Activated naive CD8-positive, alpha-beta T cell (primary cell): ENCODE data around the gene MIPEP.

Experiments used
- H3K27ac Mint-ChIP-seq: one replicate; pipeline ENCODE4 v1.8.0; 2021; ENCODE audit warnings: mixed read lengths
- H3K27me3 Mint-ChIP-seq: one replicate; pipeline ENCODE4 v1.8.0; 2021; ENCODE audit warnings: mixed read lengths
- H3K36me3 Mint-ChIP-seq: one replicate; pipeline ENCODE4 v1.8.0; 2021; ENCODE audit warnings: mixed read lengths
- H3K4me1 Mint-ChIP-seq: one replicate; pipeline ENCODE4 v1.8.0; 2021; ENCODE audit warnings: low read depth, mixed read lengths
- H3K4me3 Mint-ChIP-seq: one replicate; pipeline ENCODE4 v1.8.0; 2021; ENCODE audit warnings: mild to moderate bottlenecking, mixed read lengths
- H3K9me3 Mint-ChIP-seq: one replicate; pipeline ENCODE4 v1.8.0; 2021; ENCODE audit warnings: low read depth, mixed read lengths

Gene MIPEP

GRCh38 chr13:23709536-23709935, 179.7 kb downstream of the MIPEP start:
- Mint-ChIP-seq H3K36me3 (peaks cover 2% of the 10 kb centered on the region), H3K9me3 (peaks cover 6% of the 10 kb centered on the region), H3K27me3 (no peaks in the 10 kb centered on the region), H3K4me1 (no peaks in the 10 kb centered on the region), H3K27ac (no peak overlapping the region), H3K4me3 (no peak overlapping the region)

- Mint-ChIP-seq H3K36me3 (peaks cover 2% of the 10 kb centered on the region), H3K4me1 (no peaks in the 10 kb centered on the region), H3K4me3 (no peak overlapping the region), H3K27me3 (no peaks in the 10 kb centered on the region), H3K9me3 (peaks cover 6% of the 10 kb centered on the region), H3K27ac (no peak overlapping the region)
These were observed 181.5 kb downstream of the MIPEP start for GRCh38 chr13:23707674-23708073.

- Mint-ChIP-seq H3K27ac (no peak overlapping the region), H3K4me3 (no peak overlapping the region), H3K9me3 (no peaks in the 10 kb centered on the region)
These were observed 183.6 kb downstream of the MIPEP start for GRCh38 chr13:23705583-23705982.

GRCh38 chr13:23703246-23703860, 185.8 kb downstream of the MIPEP start:
- Mint-ChIP-seq H3K4me1 (no peaks in the 10 kb centered on the region), H3K4me3 (no peak overlapping the region), H3K27ac (no peak overlapping the region), H3K9me3 (no peaks in the 10 kb centered on the region), H3K36me3 (no peaks in the 10 kb centered on the region), H3K27me3 (no peaks in the 10 kb centered on the region)

More at GRCh38 chr13:23705583-23705982, 183.6 kb downstream of the MIPEP start:
- H3K27me3 Mint-ChIP-seq = no peaks in the 10 kb centered on the region
- H3K36me3 Mint-ChIP-seq = no peaks in the 10 kb centered on the region
- H3K4me1 Mint-ChIP-seq = no peaks in the 10 kb centered on the region

GRCh38 chr13:23701636-23702035, 187.6 kb downstream of the MIPEP start:
- Mint-ChIP-seq H3K27me3 (no peaks in the 10 kb centered on the region), H3K27ac (no peak overlapping the region), H3K4me3 (no peak overlapping the region)

GRCh38 chr13:23701186-23701585, 188.0 kb downstream of the MIPEP start:
- H3K9me3 Mint-ChIP-seq = no peaks in the 10 kb centered on the region
- H3K4me3 Mint-ChIP-seq = no peak overlapping the region
- no peaks in the 10 kb centered on the region for H3K36me3 Mint-ChIP-seq
- peaks cover 11% of the 10 kb centered on the region for H3K4me1 Mint-ChIP-seq
- H3K27ac Mint-ChIP-seq = no peak overlapping the region
- no peaks in the 10 kb centered on the region for H3K27me3 Mint-ChIP-seq

More at GRCh38 chr13:23701636-23702035, 187.6 kb downstream of the MIPEP start:
- Mint-ChIP-seq H3K4me1 (peaks cover 7% of the 10 kb centered on the region), H3K36me3 (no peaks in the 10 kb centered on the region), H3K9me3 (no peaks in the 10 kb centered on the region)

DNA sequence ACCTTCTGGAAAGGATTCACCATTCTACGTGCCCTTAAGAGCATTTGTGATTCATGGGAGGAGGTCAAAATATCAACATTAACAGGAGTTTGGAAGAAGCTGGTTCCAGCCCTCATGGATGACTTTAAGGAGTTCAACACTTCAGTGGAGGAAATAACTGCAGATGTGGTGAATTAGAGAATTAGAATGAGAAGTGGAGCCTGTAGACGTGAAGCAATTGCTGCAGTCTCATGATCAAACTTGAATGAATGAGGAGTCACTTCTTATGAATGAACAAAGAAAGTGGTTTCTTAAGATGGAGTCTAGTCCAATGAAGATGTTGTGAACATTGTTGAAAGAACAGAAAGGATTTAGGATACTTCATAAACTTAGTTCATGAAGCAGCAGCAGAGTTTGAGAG, 189.9 kb downstream of the MIPEP start:
- peaks cover 19% of the 10 kb centered on the region for H3K4me1 Mint-ChIP-seq
- no peaks in the 10 kb centered on the region for H3K9me3 Mint-ChIP-seq
- no peak overlapping the region for H3K27ac Mint-ChIP-seq
- H3K4me3 Mint-ChIP-seq = no peak overlapping the region
- H3K27me3 Mint-ChIP-seq = no peaks in the 10 kb centered on the region
- H3K36me3 Mint-ChIP-seq = no peaks in the 10 kb centered on the region

DNA sequence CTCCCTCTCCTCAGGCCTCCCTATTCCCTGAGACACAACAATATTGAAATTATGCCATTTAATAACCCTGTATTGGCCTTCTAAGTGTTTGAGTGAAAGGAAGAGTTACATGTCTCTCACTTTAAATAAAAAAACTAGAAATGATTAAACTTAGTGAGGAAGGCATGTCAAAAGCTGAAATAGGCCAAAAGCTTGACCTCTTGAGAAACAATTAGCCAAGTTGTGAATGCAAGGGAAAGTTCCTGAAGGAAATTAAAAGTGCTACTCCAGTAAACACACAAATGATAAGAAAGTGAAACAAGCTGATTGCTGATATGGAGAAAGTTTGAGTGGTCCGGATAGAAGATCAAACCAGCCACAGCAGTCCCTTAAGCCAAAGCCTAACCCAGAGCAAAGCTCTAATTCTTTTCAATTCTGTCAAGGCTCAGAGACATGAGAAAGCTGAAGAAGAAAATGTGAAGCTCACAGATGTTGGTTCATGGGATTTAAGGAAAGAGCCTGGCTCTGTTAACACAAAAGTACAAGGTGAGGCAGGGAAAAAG, 191.4 kb downstream of the MIPEP start:
- no peak overlapping the region for H3K4me3 Mint-ChIP-seq
- no peaks in the 10 kb centered on the region for H3K36me3 Mint-ChIP-seq
- H3K9me3 Mint-ChIP-seq = no peaks in the 10 kb centered on the region
- H3K27ac Mint-ChIP-seq = peak overlapping the region; percentile 18
- peaks cover 21% of the 10 kb centered on the region for H3K4me1 Mint-ChIP-seq
- H3K27me3 Mint-ChIP-seq = no peaks in the 10 kb centered on the region

DNA sequence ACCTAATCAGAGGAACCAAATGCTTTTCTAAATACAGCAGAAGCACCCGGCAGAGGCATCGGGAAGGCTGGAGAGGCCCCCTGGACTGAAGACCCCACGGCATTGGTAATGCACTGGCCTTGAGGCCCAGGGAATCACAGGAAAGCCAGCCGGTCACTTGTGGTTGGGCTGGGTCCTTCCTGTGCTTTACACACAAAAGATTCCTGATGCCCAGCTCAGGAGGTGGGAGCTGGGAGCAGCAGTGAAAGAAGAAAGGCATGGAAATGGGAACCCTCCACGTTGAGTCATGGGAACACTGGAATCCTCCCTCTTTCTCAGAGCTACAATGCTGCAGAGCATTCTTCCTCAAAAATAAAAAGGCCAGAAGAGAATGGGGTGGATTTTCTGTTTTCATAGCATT, 192.6 kb downstream of the MIPEP start:
- H3K9me3 Mint-ChIP-seq = no peaks in the 10 kb centered on the region
- no peaks in the 10 kb centered on the region for H3K27me3 Mint-ChIP-seq
- peak overlapping the region; percentile 84 for H3K4me3 Mint-ChIP-seq
- peak overlapping the region; percentile 96 for H3K27ac Mint-ChIP-seq
- peaks cover 21% of the 10 kb centered on the region for H3K4me1 Mint-ChIP-seq
- no peaks in the 10 kb centered on the region for H3K36me3 Mint-ChIP-seq

DNA sequence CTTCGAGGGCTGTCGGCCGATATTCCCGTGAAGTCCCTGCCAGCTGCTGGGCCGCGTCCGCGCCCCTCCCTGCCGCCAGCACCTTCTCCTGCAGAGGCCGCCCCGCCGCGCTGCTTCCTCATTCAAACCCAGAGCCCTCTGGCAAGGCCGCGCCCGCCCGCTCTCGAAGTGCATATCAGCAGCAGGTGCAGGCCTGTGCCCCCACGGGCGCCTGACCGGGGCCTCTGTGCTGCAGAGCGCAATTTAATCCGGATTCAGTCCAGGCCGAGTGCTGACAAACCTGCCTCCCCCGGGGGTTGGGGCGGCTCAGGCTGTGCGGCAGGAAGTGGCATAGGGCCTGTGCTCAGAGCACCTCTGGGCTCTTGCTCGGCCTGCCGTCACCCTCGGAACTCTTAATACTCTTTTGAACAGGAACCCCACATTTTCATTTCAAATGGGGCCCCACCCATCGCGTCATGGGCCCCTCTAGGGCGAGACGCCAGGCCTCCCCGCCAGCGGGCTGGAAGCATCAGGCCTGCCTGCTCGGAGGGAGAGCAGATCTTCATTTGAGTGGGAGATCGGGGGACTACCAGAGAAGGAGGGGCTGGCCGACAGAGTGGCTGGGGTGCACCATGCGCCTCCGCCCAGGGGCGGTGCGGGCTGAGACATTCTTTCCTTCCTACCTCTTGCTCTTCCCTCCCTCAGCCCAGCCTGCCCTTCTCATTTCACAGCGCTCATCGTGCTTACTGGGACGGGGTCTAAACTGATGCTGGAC, 193.3 kb downstream of the MIPEP start:
- Mint-ChIP-seq H3K36me3 (no peaks in the 10 kb centered on the region), H3K4me3 (peak overlapping the region; percentile 84), H3K27me3 (no peaks in the 10 kb centered on the region), H3K27ac (peak overlapping the region; percentile 96), H3K9me3 (no peaks in the 10 kb centered on the region), H3K4me1 (peaks cover 21% of the 10 kb centered on the region)

- peak overlapping the region; percentile 34 for H3K27ac Mint-ChIP-seq
- H3K9me3 Mint-ChIP-seq = no peaks in the 10 kb centered on the region
- H3K27me3 Mint-ChIP-seq = no peaks in the 10 kb centered on the region
- peaks cover 21% of the 10 kb centered on the region for H3K4me1 Mint-ChIP-seq
- H3K4me3 Mint-ChIP-seq = peak overlapping the region; percentile 57
- H3K36me3 Mint-ChIP-seq = no peaks in the 10 kb centered on the region
These were observed 194.0 kb downstream of the MIPEP start for GRCh38 chr13:23695196-23695595.

DNA sequence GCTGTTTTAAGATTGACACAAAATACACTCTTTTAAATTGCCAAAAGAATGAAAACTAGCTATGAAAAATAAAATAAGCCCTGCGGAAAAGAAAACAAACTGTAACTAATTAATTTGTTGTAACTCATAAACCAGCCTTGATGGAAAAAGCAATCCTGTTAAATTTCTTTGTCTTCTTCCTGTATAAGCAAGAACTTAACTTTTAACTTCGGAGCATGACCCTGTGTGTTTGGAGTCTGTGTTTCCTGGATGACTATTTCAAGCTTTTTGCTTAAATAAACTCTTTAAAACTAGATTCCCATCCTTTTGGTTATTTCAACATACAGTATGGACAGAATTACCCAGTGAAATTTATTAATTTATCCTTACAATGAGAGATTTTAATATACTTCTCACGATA, 196.4 kb downstream of the MIPEP start:
- Mint-ChIP-seq H3K9me3 (no peaks in the 10 kb centered on the region), H3K27me3 (no peaks in the 10 kb centered on the region), H3K4me3 (no peak overlapping the region), H3K4me1 (peaks cover 21% of the 10 kb centered on the region), H3K36me3 (no peaks in the 10 kb centered on the region), H3K27ac (no peak overlapping the region)

DNA sequence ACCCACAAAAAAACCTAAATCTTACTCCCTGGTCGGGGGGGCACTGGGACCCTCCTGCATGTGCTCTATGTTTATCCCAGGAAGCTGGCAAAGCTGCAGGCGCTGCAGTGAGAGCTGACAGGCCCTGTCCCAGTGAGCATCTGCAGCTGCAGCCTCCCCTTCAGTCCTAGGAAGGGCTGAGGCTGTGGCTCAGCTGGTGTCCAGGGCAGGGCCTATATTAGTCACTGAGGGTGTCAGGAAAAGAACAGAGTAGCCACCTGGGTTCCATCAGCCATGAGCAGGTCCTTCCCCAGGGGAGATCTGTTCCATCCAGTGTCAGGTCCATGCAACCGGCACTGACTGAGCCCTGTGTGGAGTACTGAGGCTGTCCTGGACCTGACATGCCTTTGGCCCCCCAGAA, 198.5 kb downstream of the MIPEP start:
- Mint-ChIP-seq H3K4me3 (no peak overlapping the region), H3K36me3 (no peaks in the 10 kb centered on the region), H3K9me3 (no peaks in the 10 kb centered on the region), H3K27me3 (no peaks in the 10 kb centered on the region), H3K4me1 (peaks cover 5% of the 10 kb centered on the region), H3K27ac (no peak overlapping the region)

GRCh38 chr13:23688336-23688735, 200.9 kb downstream of the MIPEP start:
- Mint-ChIP-seq H3K4me3 (no peak overlapping the region), H3K4me1 (no peaks in the 10 kb centered on the region), H3K36me3 (no peaks in the 10 kb centered on the region), H3K9me3 (peaks cover 8% of the 10 kb centered on the region), H3K27ac (no peak overlapping the region), H3K27me3 (no peaks in the 10 kb centered on the region)

- H3K27me3 Mint-ChIP-seq = no peaks in the 10 kb centered on the region
- no peak overlapping the region for H3K27ac Mint-ChIP-seq
- H3K4me3 Mint-ChIP-seq = no peak overlapping the region
- peaks cover 8% of the 10 kb centered on the region for H3K9me3 Mint-ChIP-seq
- H3K36me3 Mint-ChIP-seq = no peaks in the 10 kb centered on the region
- no peaks in the 10 kb centered on the region for H3K4me1 Mint-ChIP-seq
These were observed 201.6 kb downstream of the MIPEP start for GRCh38 chr13:23687614-23688013.
